Measurements from ENCODE around the gene LTBP1. TPM values are rescaled to one million over a fixed set of nuclear protein-coding genes. Genes with fewer than 3 reads are reported as not detected.

Gene LTBP1
- total and polyA plus RNA-seq, 2 of the 13 experiments (the other 11 are each of a cell fraction or from before 2014, with no cell fraction given), result 0.12 to 0.22 TPM

GRCh38 chr2:33436083-33436482 lies 489.3 kb downstream of the LTBP1 start:
- H3K4me1 ChIP-seq (ENCODE audit: insufficient read depth, low read length), result no peaks in the 10 kb centered on the region
- H4K20me1 ChIP-seq (ENCODE audit: insufficient read depth, low read length), result no peaks in the 10 kb centered on the region
- no peak overlapping the region for H3K27ac ChIP-seq (ENCODE audit: extremely low read length, insufficient read depth, low read length)
- H2AFZ ChIP-seq (ENCODE audit: low read length), result no peak overlapping the region
- intact Hi-C loops (cut with micrococcal nuclease; ENCODE audit: unreplicated experiment) (no loop called here), in situ Hi-C loops (cut with HindIII; ENCODE audit: extremely low pct_ligation_motif_present, low pct_unique_long_range_greater_than_20kb) (no loop called here)
- H3K4me3 ChIP-seq (replicated peaks in 1 of 3; ENCODE audit: insufficient read depth in 1 of 3, low read depth in 2 of 3, low read length in 3 of 3), result no peak overlapping the region
- no peak overlapping the region for H3K9ac ChIP-seq (ENCODE audit: insufficient read depth, low read depth, low read length)
- no peak overlapping the region for H3K4me2 ChIP-seq (ENCODE audit: low read depth, low read length)
- WGBS (ENCODE audit: low lambda C conversion rate), result 26% methylated on average over 1 of the region's 1 CpG
- peak; percentile 8 for FAIRE-seq
- peaks cover 0 to 9% of the 10 kb centered on the region in 2 experiments; a peak in 1 of 5 replicates for H3K27me3 ChIP-seq (ENCODE audit: control insufficient read depth in 1 of 2, insufficient read depth in 2 of 2, low read length in 2 of 2)
- no peaks in the 10 kb centered on the region for H3K79me2 ChIP-seq (ENCODE audit: insufficient read depth, low read length)
- no peaks in the 10 kb centered on the region for H3K9me3 ChIP-seq (ENCODE audit: low read length)
- no peak for ATAC-seq
- BruUV-seq (replicated peaks), result no TSS peak
- no peaks in the 10 kb centered on the region for H3K36me3 ChIP-seq (replicated peaks in 1 of 2; ENCODE audit: control insufficient read depth in 1 of 2, insufficient read depth in 2 of 2, low read length in 2 of 2)
- DNase-seq (ENCODE audit: low spot score), result no peak
- CTCF ChIA-PET (ENCODE audit: low intra/inter-chr PET ratio, low total read pairs), result no interaction called here
- POLR2A ChIA-PET, result no interaction called here
- TF ChIP-seq ZNF468 (CRISPR knock-in tag; IDR thresholded peaks at IDR 0.05) (no peak), ZFP36L2 (CRISPR knock-in tag; IDR thresholded peaks at IDR 0.05) (no peak), ZNF431 (CRISPR knock-in tag; IDR thresholded peaks at IDR 0.05; ENCODE audit: borderline replicate concordance, low read depth) (no peak), ZNF563 (CRISPR knock-in tag; IDR thresholded peaks at IDR 0.05) (no peak), POLR2AphosphoS2 (IDR thresholded peaks at IDR 0.05; ENCODE audit: low read depth, low read length) (no peak), ZHX2 (IDR thresholded peaks at IDR 0.05; ENCODE audit: low read depth) (no peak), ZHX2 (CRISPR knock-in tag; IDR thresholded peaks at IDR 0.05; ENCODE audit: borderline replicate concordance) (no peak), CSRNP2 (CRISPR knock-in tag; conservative IDR thresholded peaks at IDR 0.05; ENCODE audit: low read depth) (no peak), ZKSCAN5 (CRISPR knock-in tag; IDR thresholded peaks at IDR 0.05) (no peak), KAT2B (IDR thresholded peaks at IDR 0.05; ENCODE audit: borderline replicate concordance, low read depth, low read length) (no peak), MATR3 (CRISPR knock-in tag; IDR thresholded peaks at IDR 0.05) (no peak), ZNF564 (CRISPR knock-in tag; IDR thresholded peaks at IDR 0.05) (no peak), ZNF264 (CRISPR knock-in tag; IDR thresholded peaks at IDR 0.05) (no peak), EP300 (IDR thresholded peaks at IDR 0.05; ENCODE audit: low read depth in 2 of 2, low read length in 2 of 2) (no peak), EP300 (CRISPR knock-in tag; IDR thresholded peaks at IDR 0.05; ENCODE audit: borderline replicate concordance) (no peak), ZNF709 (CRISPR knock-in tag; IDR thresholded peaks at IDR 0.05) (no peak), DZIP1 (CRISPR knock-in tag; IDR thresholded peaks at IDR 0.05) (no peak)

All from HepG2 (cell line).